Stomach smooth muscle (tissue), 2 donors: Measurements from ENCODE around the gene WNT3A.

ENCODE experiments used
- H3K27ac ChIP-seq: one replicate; pipeline ENCODE4 v1.7.0; 2013; ENCODE audit warnings: mild to moderate bottlenecking, low read length, inconsistent platforms
- H3K27me3 ChIP-seq, 2 donors: one replicate each; pipeline ENCODE4 v1.7.0; 2013; ENCODE audit warnings: low read length in 2 of 2; ENCODE audit not compliant: insufficient read depth in 2 of 2, control insufficient read depth in 1 of 2
- H3K36me3 ChIP-seq, 2 donors: one replicate each; pipeline ENCODE4 v1.7.0; 2013; ENCODE audit warnings: low read length in 2 of 2; ENCODE audit not compliant: control insufficient read depth in 2 of 2, insufficient read depth in 2 of 2
- H3K4me1 ChIP-seq: one replicate; pipeline ENCODE4 v1.7.0; 2013; ENCODE audit warnings: low read length; ENCODE audit not compliant: control insufficient read depth, insufficient read depth
- H3K4me3 ChIP-seq, 2 donors: one replicate each; pipeline ENCODE4 v1.7.0; 2013; ENCODE audit warnings: low read length in 2 of 2
- H3K9ac ChIP-seq, 2 donors: one replicate each; pipeline ENCODE4 v1.7.0; 2013; ENCODE audit warnings: low read length in 2 of 2, mild to moderate bottlenecking in 1 of 2
- H3K9me3 ChIP-seq, 2 donors: one replicate each; pipeline ENCODE4 v1.7.0; 2013; ENCODE audit warnings: low read length in 2 of 2; ENCODE audit not compliant: control insufficient read depth in 2 of 2
- donor health status: healthy.
- donor health status: Pancreatic carcinoma.

The WNT3A gene

DNA sequence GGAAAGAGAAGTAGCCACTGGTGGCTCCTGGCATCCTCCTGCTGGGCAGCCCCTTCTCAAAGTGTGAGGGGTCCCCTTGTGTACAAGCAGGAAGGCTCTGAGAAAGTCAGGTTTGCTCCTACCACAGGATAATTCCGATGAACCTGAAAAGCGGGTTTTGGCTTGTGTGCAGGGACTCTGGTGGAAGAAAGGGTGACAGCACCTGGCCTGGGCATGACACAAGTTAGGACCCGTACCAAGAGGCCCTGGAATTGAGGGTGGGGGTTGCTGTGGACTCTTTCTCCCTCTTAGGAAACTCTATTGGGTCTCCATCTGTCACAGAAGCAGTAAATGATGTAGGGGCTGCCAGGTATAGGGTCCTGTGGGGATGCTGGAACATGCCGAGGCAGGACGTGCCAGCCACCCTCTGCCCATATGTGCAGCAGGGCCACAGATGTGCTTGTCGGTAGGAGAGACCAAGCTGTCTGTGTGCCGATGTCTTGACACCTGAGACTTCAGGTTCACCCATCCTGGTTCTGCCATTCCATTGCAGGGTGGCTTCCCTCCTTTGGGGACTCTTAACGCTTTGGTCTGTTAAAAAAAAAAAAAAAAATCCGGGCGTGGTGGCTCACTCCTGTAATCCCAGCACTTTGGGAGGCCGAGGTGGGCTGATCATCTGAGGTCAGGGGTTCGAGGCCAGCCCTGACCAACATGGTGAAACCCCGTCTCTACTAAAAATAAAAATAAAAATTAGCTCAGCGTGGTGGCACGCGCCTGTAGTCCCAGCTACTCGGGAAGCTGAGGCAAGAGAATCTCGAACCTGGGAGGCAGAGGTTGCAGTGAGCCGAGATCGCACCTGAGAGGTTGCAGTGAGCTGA, 86.5 kb downstream of the WNT3A start:
- H3K9ac ChIP-seq, result no peak overlapping the region
- H3K9me3 ChIP-seq, result peaks cover 0 to 11% of the 10 kb centered on the region in 2 donors
- no peaks in the 10 kb centered on the region for H3K27me3 ChIP-seq
- H3K27ac ChIP-seq, result no peak overlapping the region
- peaks cover 7 to 27% of the 10 kb centered on the region in 2 donors for H3K36me3 ChIP-seq
- H3K4me3 ChIP-seq, result peak overlapping the region in 1 of 2 donors; percentile 8
- peaks cover 48% of the 10 kb centered on the region for H3K4me1 ChIP-seq

DNA sequence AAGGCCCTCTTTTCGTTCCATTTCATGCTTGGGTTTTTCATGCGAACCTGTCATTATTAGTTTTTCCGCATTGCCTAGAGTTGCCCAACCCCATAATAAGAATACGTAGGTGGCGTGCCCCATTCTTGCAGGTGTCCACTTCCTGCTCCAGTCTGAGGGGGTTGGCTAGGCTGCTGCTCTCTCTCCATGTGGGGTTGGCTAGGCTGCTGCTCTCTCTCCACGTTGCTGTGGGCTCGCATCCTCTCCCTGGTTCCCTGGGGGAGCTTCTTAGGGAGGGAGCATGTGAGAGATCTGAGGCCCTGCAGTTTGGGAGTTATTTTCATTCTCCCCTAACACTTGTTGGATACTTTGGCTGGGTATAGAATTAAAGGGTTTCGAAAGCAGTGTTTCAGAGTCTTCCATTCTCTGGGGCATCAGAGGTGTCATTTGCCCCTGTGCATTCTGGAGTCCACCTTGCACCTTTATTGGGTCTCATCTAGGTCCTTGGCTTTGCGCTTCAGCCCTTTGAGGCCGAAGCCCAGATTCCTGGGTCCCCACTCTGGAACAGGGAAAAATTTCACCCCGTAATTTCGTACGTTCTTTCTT, 87.7 kb downstream of the WNT3A start:
- H3K4me3 ChIP-seq, result no peak overlapping the region
- no peaks in the 10 kb centered on the region for H3K27me3 ChIP-seq
- H3K4me1 ChIP-seq, result peaks cover 36% of the 10 kb centered on the region
- no peak overlapping the region for H3K9ac ChIP-seq
- H3K9me3 ChIP-seq, result peaks cover 0 to 11% of the 10 kb centered on the region in 2 donors
- H3K27ac ChIP-seq, result no peak overlapping the region
- H3K36me3 ChIP-seq, result peaks cover 12 to 34% of the 10 kb centered on the region in 2 donors

DNA sequence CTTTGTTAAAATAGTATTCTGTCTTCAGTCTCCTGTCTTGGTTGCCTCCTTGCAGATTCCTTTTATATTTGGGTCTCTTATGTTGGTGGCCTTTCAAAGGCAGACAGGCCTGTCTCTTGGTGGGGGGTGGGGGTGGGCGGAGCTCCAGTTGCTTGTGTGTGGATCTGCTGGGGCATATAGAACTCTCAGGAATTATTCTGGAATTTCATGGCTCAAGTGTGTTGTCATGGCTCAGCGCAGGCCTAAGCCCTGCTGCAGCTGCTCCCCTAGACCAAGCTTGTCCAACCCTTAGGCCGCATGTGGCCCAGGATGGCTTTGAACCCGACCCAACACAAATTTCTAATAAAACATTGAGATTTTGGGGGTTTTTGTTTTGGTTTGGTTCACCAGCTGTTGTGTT, 88.4 kb downstream of the WNT3A start:
- Histone ChIP-seq H3K27ac (no peak overlapping the region), H3K27me3 (no peaks in the 10 kb centered on the region), H3K9me3 (peaks cover 0 to 11% of the 10 kb centered on the region in 2 donors), H3K4me3 (no peak overlapping the region), H3K9ac (no peak overlapping the region), H3K36me3 (peaks cover 17 to 39% of the 10 kb centered on the region in 2 donors), H3K4me1 (peaks cover 29% of the 10 kb centered on the region)

DNA sequence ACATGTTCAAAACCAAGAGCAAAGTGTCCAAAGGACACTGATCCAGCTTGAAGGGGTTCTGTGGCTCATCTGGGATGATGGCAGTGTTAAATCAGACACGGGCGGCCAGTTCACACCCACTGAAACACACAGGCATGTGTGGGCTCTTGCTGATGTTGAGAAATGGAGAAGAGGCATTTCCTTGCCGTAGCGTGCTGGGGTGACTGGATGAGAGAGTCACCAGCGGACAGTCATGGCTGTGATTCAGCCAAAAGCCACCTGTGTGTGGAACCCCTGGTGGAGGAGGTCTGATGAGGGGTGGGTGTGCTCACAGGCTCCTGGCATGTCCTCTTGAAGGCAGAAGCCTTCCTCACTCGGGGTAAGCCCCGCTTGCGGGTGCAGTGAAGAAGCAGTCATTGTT, 89.1 kb downstream of the WNT3A start:
- H3K4me1 ChIP-seq, result peaks cover 24% of the 10 kb centered on the region
- no peak overlapping the region for H3K9ac ChIP-seq
- no peaks in the 10 kb centered on the region for H3K27me3 ChIP-seq
- no peak overlapping the region for H3K4me3 ChIP-seq
- H3K27ac ChIP-seq, result no peak overlapping the region
- H3K9me3 ChIP-seq, result peaks cover 0 to 11% of the 10 kb centered on the region in 2 donors
- peaks cover 19 to 41% of the 10 kb centered on the region in 2 donors for H3K36me3 ChIP-seq

DNA sequence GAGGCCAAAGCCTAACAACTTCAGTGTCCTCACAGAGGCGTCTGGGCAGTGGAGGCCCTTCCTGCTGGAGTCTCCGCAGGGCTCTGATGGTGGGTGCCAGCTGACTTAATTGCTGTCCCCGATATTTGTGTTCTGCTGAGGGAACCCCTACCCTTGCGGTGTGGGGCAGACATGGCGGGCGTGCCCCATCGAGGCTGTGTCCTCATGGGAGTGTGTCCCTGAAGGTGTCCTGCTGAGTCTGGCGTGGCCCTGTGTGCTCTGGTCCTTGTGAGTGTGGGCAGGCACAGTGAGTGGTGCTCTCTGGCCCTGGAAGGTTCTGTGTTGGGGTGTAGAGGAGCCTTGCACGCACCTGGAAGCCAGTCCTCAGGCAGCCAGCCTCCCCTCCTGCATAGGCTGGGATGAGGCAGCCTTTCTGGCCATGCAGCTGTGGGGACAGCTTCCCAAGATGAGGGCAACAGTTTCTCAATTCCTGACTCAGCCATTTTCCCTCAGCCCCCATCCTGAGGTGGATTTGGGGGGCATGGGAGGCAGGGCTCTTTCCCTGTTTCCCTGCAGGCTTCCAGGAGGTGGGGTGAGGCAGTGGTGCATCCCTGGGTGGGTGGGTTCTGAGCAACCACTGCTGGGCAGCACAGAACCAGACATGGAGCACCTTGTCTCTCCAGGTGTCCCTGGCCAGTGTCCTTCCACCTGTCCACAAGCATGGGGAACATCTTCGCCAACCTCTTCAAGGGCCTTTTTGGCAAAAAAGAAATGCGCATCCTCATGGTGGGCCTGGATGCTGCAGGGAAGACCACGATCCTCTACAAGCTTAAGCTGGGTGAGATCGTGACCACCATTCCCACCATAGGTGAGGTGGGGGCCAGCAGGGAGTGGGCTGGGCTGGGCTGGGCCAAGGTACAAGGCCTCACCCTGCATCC, 89.9 kb downstream of the WNT3A start:
- peak overlapping the region in 1 of 2 donors; percentile 1 for H3K4me3 ChIP-seq
- H3K9me3 ChIP-seq, result peaks cover 0 to 11% of the 10 kb centered on the region in 2 donors
- no peak overlapping the region for H3K27ac ChIP-seq
- H3K9ac ChIP-seq, result no peak overlapping the region
- peaks cover 22 to 43% of the 10 kb centered on the region in 2 donors for H3K36me3 ChIP-seq
- peaks cover 23% of the 10 kb centered on the region for H3K4me1 ChIP-seq
- no peaks in the 10 kb centered on the region for H3K27me3 ChIP-seq

DNA sequence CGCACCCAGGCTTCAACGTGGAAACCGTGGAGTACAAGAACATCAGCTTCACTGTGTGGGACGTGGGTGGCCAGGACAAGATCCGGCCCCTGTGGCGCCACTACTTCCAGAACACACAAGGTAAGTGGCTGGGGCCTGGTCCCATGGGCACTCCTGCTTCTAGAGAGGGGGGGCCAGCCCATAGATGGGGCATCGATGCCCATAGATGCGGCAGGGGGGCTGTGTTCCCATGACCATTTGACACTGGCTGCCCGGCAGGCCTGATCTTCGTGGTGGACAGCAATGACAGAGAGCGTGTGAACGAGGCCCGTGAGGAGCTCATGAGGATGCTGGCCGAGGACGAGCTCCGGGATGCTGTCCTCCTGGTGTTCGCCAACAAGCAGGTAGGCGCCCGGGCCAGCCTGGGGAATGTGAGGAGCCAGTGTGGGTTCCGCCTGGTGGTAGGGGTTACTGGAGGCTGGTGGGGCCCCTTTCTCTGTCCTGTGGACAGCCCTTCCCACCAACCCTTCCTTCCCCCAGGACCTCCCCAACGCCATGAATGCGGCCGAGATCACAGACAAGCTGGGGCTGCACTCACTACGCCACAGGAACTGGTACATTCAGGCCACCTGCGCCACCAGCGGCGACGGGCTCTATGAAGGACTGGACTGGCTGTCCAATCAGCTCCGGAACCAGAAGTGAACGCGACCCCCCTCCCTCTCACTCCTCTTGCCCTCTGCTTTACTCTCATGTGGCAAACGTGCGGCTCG, 90.7 kb downstream of the WNT3A start:
- Histone ChIP-seq H3K4me3 (no peak overlapping the region), H3K9ac (no peak overlapping the region), H3K27me3 (no peaks in the 10 kb centered on the region), H3K4me1 (peaks cover 30% of the 10 kb centered on the region), H3K9me3 (peaks cover 0 to 11% of the 10 kb centered on the region in 2 donors), H3K36me3 (peaks cover 22 to 41% of the 10 kb centered on the region in 2 donors), H3K27ac (no peak overlapping the region)

DNA sequence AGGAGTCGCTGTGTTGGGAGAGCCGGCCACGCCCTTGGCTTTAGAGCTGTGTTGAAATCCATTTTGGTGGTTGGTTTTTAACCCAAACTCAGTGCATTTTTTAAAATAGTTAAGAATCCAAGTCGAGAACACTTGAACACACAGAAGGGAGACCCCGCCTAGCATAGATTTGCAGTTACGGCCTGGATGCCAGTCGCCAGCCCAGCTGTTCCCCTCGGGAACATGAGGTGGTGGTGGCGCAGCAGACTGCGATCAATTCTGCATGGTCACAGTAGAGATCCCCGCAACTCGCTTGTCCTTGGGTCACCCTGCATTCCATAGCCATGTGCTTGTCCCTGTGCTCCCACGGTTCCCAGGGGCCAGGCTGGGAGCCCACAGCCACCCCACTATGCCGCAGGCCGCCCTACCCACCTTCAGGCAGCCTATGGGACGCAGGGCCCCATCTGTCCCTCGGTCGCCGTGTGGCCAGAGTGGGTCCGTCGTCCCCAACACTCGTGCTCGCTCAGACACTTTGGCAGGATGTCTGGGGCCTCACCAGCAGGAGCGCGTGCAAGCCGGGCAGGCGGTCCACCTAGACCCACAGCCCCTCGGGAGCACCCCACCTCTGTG, 91.6 kb downstream of the WNT3A start:
- Histone ChIP-seq H3K4me1 (peaks cover 28% of the 10 kb centered on the region), H3K4me3 (no peak overlapping the region), H3K27ac (no peak overlapping the region), H3K36me3 (peaks cover 22 to 41% of the 10 kb centered on the region in 2 donors), H3K27me3 (no peaks in the 10 kb centered on the region), H3K9ac (no peak overlapping the region), H3K9me3 (peaks cover 0 to 11% of the 10 kb centered on the region in 2 donors)

DNA sequence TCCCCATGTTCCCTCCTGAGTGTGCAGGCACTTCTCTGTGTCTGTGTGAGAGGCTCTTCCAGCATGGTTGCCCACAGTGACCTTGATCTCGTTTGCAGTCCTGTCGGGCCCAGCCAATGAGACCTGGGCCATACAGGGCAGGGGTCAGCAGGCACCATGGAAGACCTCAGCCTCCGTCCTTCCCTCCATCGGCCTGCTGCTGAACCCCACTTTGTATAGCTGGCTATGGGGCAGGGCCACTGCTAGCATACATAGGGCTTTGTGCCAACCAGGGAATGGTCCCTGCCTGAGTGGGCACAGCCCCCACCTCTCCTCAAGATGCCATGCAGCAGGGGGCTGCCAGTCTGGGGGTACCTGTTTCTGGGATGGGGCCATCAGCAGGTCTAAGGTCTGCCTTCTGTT, 92.5 kb downstream of the WNT3A start:
- Histone ChIP-seq H3K36me3 (peaks cover 22 to 38% of the 10 kb centered on the region in 2 donors), H3K27ac (no peak overlapping the region), H3K27me3 (no peaks in the 10 kb centered on the region), H3K9ac (no peak overlapping the region), H3K4me1 (peaks cover 34% of the 10 kb centered on the region), H3K4me3 (no peak overlapping the region), H3K9me3 (peaks cover 0 to 8% of the 10 kb centered on the region in 2 donors)

DNA sequence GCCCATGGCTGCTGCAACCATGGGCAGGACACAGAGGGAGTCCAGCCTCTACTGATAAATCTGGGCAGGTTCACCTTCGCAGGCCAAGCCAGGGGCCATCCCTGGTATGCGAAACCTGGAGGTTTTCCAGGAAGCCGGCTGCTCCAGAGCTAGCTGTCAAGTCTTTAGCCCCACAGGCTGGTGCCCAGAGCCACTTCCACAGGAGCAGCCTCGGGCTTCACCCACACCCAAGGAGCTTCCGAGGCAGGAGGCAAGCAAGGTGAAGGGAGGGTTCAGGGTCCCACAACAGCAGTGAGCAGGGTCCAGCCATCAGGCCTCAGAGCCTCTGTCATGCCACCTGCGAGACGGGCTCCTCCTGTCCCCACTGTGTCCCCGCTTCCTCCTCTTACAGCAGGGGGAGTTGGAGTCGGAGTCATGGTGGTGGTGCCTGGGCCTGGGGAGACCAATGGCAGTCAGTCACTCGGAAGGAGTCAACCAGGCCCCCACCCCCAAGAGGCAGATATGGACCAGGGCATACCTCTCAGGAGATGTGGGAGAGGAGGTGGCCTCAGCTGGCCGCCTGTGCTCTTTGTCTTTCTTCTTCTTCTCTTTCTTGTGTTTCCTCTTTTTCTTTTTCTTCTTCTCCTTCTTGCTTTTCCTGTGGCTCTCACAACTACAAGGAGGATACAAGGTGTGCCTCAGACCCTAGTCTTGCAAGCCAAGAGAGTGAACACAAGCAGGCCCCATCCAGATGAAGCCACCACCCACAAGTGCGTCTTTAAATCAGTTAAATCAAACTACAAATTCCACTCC, 94.2 kb downstream of the WNT3A start:
- H3K4me3 ChIP-seq, result no peak overlapping the region
- peaks cover 22 to 35% of the 10 kb centered on the region in 2 donors for H3K36me3 ChIP-seq
- H3K27ac ChIP-seq, result peak overlapping the region; percentile 11
- H3K9ac ChIP-seq, result no peak overlapping the region
- H3K27me3 ChIP-seq, result no peaks in the 10 kb centered on the region
- no peaks in the 10 kb centered on the region for H3K9me3 ChIP-seq
- H3K4me1 ChIP-seq, result peaks cover 34% of the 10 kb centered on the region
